Bronchial epithelial cell (primary cell): Measurements from ENCODE around the gene CD59. TPM values are rescaled to one million over a fixed set of nuclear protein-coding genes. Genes with fewer than 3 reads are reported as not detected.

Source experiments
- DNase-seq: peaks from one replicate; pipeline ENCODE4 v3.0.0-alpha.2; 2010; ENCODE audit warnings: low read depth
- FAIRE-seq: peaks from 2 replicates; lab custom pipeline; 2011; peaks lifted over from hg19 to GRCh38; lab: Jason Lieb, UNC
- H3K27me3 ChIP-seq: 2 replicates; pipeline ENCODE4 v1.5.1; 2011; ENCODE audit warnings: low read length; ENCODE audit not compliant: control insufficient read depth, insufficient read depth
- H3K36me3 ChIP-seq: 2 replicates; pipeline ENCODE4 v1.5.1; 2011; ENCODE audit warnings: low read length; ENCODE audit not compliant: control insufficient read depth, insufficient read depth
- H3K4me3 ChIP-seq: 2 replicates; pipeline ENCODE4 v1.5.1; 2011; ENCODE audit warnings: mild to moderate bottlenecking, low read depth, low read length, control low read depth
- total RNA-seq: library from RNA; depleted of rRNA; stranded (reverse); fragments of >200 nt; gene quantifications from 2 replicates; pipeline ENCODE4 v1.2.1, GENCODE V29; 2014
- TF ChIP-seq, protein P1 (sequence below): IDR thresholded peaks from 2 replicates; pipeline ENCODE4 v1.5.1; 2011; ENCODE audit warnings: mild to moderate bottlenecking, moderate library complexity, low read length, control low read depth, inconsistent platforms; ENCODE audit not compliant: insufficient read depth, severe bottlenecking

CD59 gene
- total RNA-seq, 1 donor from 2014 or later, result 193 TPM

DNA sequence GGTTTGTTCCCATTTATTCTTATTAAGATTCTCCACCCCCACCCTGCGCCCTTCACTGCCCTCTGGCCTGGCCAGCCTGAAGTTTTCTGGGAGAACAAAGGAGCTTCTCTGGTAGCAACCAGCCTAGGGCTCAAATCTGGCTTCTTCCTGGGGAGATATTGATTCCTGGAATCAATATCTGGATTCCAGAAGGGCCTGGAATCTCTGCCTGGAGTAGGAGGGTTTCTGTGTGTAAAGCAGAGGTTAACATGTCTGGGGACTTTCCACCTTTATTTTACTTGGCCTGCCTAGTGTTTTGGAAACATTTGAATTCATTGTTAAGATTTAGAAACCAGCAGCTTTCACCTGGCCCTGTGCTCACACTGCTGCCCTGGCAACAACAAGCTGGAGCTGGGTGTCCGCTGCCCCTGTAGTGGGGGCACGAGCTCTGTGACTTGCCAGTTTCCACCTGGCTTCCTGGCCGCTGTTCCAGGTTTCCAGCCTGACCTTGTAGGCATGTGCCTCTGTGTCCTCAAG lies 41.1 kb downstream of the CD59 start:
- DNase-seq, result no peak
- Histone ChIP-seq H3K4me3 (no peak overlapping the region), H3K27me3 (no peaks in the 10 kb centered on the region), H3K36me3 (no peaks in the 10 kb centered on the region)
- no peak for FAIRE-seq
- TF ChIP-seq, protein P1, sequence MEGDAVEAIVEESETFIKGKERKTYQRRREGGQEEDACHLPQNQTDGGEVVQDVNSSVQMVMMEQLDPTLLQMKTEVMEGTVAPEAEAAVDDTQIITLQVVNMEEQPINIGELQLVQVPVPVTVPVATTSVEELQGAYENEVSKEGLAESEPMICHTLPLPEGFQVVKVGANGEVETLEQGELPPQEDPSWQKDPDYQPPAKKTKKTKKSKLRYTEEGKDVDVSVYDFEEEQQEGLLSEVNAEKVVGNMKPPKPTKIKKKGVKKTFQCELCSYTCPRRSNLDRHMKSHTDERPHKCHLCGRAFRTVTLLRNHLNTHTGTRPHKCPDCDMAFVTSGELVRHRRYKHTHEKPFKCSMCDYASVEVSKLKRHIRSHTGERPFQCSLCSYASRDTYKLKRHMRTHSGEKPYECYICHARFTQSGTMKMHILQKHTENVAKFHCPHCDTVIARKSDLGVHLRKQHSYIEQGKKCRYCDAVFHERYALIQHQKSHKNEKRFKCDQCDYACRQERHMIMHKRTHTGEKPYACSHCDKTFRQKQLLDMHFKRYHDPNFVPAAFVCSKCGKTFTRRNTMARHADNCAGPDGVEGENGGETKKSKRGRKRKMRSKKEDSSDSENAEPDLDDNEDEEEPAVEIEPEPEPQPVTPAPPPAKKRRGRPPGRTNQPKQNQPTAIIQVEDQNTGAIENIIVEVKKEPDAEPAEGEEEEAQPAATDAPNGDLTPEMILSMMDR, result no peak

DNA sequence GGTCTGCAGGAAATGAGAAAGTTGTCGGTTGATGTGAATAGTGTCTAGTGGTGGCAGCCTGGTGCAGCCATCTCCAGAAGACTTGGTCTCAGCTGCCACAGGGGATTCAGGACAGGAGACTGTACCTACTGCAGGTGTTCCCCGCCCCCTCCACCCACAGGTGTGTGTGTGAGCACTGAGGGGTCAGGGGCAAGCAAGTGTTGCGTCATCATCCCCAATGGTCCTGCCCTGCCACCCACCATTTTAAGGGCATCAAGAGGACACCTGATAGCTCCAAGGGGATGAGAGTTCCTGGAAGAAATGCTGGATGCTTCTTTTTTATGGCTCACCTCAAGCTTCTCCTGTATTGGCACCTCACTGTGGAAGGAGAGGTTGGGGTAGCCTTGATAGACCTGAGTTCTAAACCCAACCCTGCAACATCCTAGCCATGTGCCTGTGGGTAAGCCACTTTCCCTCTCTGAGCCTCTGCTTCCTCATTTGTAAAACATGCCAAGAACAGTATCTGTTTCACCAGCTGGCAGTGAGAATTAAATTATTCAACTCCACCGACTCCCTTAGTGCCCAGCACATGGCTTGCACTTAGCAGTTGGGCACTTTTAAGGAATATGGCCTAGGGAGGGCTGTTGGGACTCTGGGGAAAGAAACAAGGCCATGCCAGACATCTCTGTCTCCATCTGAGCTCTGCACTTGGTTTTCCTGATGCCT lies 41.7 kb downstream of the CD59 start:
- DNase-seq (no peak), FAIRE-seq (no peak)
- no peaks in the 10 kb centered on the region for H3K36me3 ChIP-seq
- no peaks in the 10 kb centered on the region for H3K27me3 ChIP-seq
- no peak overlapping the region for H3K4me3 ChIP-seq
- TF ChIP-seq, protein P1, result no peak

DNA sequence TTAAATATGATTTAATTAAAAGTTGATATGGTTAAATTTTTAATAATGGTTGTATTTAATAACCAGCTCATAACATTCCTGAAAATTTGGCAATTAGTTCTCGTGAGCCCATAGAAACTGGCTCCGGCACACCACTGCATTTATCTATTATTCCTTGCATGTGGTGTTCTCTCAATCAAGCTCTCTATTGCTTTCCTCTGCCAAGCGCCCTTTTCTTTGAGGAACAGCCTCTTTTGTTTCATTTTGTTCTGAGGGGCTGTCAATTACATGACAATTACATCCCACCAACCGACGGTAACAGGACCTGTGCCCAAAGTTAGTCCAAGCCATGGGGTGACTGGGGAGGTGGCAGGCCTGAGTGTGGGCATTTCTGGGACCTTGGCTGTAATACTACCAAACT lies 43.7 kb downstream of the CD59 start:
- no peak overlapping the region for H3K4me3 ChIP-seq
- FAIRE-seq, result no peak
- TF ChIP-seq, protein P1, result no peak

DNA sequence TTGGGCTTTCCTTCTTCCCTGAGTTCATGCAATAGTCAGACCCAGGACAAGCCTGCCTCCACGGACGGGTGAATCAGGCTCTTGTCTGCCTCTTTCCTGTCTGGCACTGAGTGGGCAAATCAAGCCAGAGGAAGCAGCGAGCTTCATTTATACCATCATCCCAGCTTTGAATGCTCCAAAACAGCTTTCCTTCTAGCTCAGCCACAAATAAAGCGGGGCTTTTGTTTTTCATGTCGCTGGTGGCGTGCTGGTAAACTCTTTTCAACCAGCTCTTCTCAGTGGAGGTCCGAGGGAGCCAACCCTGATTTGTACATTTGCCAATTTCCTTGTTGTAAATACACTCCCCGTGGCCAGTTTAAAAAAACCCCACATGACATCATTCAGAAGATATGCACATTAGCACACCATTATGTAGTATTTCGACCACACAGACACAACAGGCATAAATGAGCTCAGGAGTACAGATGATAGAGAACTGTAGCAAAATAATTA lies 44.2 kb downstream of the CD59 start:
- H3K36me3 ChIP-seq, result no peaks in the 10 kb centered on the region
- DNase-seq (peak; percentile 98), FAIRE-seq (no peak)
- H3K4me3 ChIP-seq, result no peak overlapping the region
- H3K27me3 ChIP-seq, result no peaks in the 10 kb centered on the region
- TF ChIP-seq, protein P1, result no peak

More for the DNA sequence above, 43.7 kb downstream of the CD59 start:
- Histone ChIP-seq H3K27me3 (no peaks in the 10 kb centered on the region), H3K36me3 (no peaks in the 10 kb centered on the region)
- DNase-seq, result no peak

DNA sequence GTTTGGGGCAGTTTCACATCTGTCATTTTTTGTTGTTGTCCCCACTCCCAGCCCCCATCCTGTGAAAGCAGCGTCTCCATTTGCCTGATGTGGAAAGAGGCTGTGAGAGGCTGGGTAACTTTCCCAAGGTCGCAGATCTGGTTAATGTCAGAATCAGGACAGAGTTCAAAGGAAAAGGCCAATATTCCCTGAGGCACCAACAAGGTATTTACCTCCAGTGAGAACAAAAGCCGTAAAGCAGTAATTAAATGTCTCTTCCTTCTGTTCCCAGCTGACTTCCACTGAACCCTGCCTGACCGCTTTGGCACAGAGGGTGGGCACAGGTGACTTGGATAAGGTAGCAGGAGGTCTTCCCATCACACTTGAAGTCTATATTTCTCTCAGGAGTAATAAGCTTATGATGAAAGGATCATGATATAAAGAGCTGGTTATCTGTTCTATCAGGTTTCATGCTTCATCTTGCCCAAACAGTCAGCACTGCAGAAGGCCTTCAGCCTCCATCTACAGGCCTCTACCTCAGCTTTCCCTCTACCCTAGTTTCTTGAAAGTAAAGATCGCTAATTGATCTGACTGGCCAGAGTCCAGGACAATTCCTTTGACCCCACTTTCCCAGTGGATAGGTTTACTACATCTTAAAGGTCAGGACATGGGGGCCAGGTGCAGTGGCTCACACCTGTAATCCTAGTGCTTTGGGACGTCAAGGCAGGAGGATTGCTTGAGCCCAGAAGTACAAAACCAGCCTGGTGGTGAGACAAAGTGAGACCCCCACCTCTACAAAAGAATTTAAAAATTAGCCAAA lies 45.0 kb downstream of the CD59 start:
- no peaks in the 10 kb centered on the region for H3K27me3 ChIP-seq
- DNase-seq (peak; percentile 70), FAIRE-seq (no peak)
- H3K36me3 ChIP-seq, result no peaks in the 10 kb centered on the region
- no peak overlapping the region for H3K4me3 ChIP-seq
- TF ChIP-seq, protein P1, result no peak
